Liver (tissue), 9 donors: Measurements from ENCODE around the gene PARD3B. TPM values are rescaled to one million over a fixed set of nuclear protein-coding genes. Genes with fewer than 3 reads are reported as not detected.

Source experiments
- DNase-seq: peaks from one replicate; pipeline ENCODE4 v3.0.0-alpha.2; 2017; ENCODE audit warnings: low spot score
- H3K27ac ChIP-seq, 2 donors: one replicate each; pipeline ENCODE4 v1.7.0; 2013; ENCODE audit warnings: inconsistent platforms in 2 of 2, low read length in 2 of 2, control low read depth in 1 of 2, low read depth in 1 of 2, mild to moderate bottlenecking in 1 of 2
- H3K27me3 ChIP-seq, 4 donors: one replicate each; pipeline versions ENCODE4 v1.6.1 to v1.7.0; 2013; ENCODE audit warnings: low read length in 3 of 4, inconsistent platforms in 1 of 4, mild to moderate bottlenecking in 1 of 4, moderate library complexity in 1 of 4; ENCODE audit not compliant: control insufficient read depth in 4 of 4, insufficient read depth in 4 of 4
- H3K36me3 ChIP-seq, 4 donors: one replicate each; pipeline versions ENCODE4 v1.6.1 to v1.7.0; 2013; ENCODE audit warnings: low read length in 3 of 4, mild to moderate bottlenecking in 3 of 4, low read depth in 1 of 4, moderate library complexity in 1 of 4; ENCODE audit not compliant: control insufficient read depth in 4 of 4, insufficient read depth in 3 of 4
- H3K4me1 ChIP-seq, 4 donors: one replicate each; pipeline versions ENCODE4 v1.6.1 to v1.7.0; 2013; ENCODE audit warnings: low read length in 3 of 4, mild to moderate bottlenecking in 3 of 4, moderate library complexity in 1 of 4; ENCODE audit not compliant: control insufficient read depth in 4 of 4, insufficient read depth in 4 of 4
- H3K4me3 ChIP-seq, 3 donors: one replicate each; pipeline versions ENCODE4 v1.6.1 to v1.7.0; 2013; ENCODE audit warnings: low read length in 3 of 3, control low read depth in 1 of 3, low read depth in 1 of 3, mild to moderate bottlenecking in 1 of 3
- H3K9ac ChIP-seq, 2 donors: one replicate each; pipeline ENCODE4 v1.7.0; 2013; ENCODE audit warnings: low read length in 2 of 2, mild to moderate bottlenecking in 2 of 2, moderate library complexity in 2 of 2, control low read depth in 1 of 2, low read depth in 1 of 2
- H3K9me3 ChIP-seq, 4 donors: one replicate each; pipeline versions ENCODE4 v1.6.1 to v1.7.0; 2013; ENCODE audit warnings: low read length in 3 of 4; ENCODE audit not compliant: control insufficient read depth in 4 of 4
- ATF3 ChIP-seq: IDR thresholded peaks from 2 replicates; pipeline ENCODE4 v1.6.1; 2016; ENCODE audit warnings: antibody characterized with exemption
- CTCF ChIP-seq: fragments of 150-350 bp; IDR thresholded peaks from 2 replicates; pipeline ENCODE4 v1.5.1; 2017; ENCODE audit warnings: improper control_type of control experiment, low read depth, low read length; ENCODE audit not compliant: missing input control
- EGR1 ChIP-seq, 2 donors: IDR thresholded peaks; 2 replicates each; pipeline ENCODE4 v1.6.1; 2016 to 2018; ENCODE audit warnings: antibody characterized with exemption in 2 of 2, low read depth in 2 of 2
- FOXA1 ChIP-seq: IDR thresholded peaks from 2 replicates; pipeline ENCODE4 v1.6.1; 2016; ENCODE audit warnings: antibody characterized with exemption
- FOXA2 ChIP-seq: IDR thresholded peaks from 2 replicates; pipeline ENCODE4 v1.6.1; 2016; ENCODE audit warnings: antibody characterized with exemption
- GABPA ChIP-seq, 2 donors: IDR thresholded peaks in 1 of 2; conservative IDR thresholded peaks in 1 of 2; 2 replicates each; pipeline ENCODE4 v1.6.1; 2016; ENCODE audit warnings: antibody characterized with exemption in 2 of 2, mild to moderate bottlenecking in 1 of 2, moderate library complexity in 1 of 2
- HNF4A ChIP-seq, 2 donors: conservative IDR thresholded peaks; 2 replicates each; pipeline ENCODE4 v1.6.1; 2016; ENCODE audit warnings: antibody characterized with exemption in 2 of 2, mild to moderate bottlenecking in 2 of 2
- HNF4G ChIP-seq: IDR thresholded peaks from 2 replicates; pipeline ENCODE4 v1.6.1; 2016; ENCODE audit warnings: antibody characterized with exemption
- JUND ChIP-seq, 2 donors: IDR thresholded peaks; 2 replicates each; pipeline ENCODE4 v1.6.1; 2016; ENCODE audit warnings: antibody characterized with exemption in 2 of 2
- MAX ChIP-seq: IDR thresholded peaks from 2 replicates; pipeline ENCODE4 v1.6.1; 2016; ENCODE audit warnings: antibody characterized with exemption
- NR2F2 ChIP-seq: IDR thresholded peaks from 2 replicates; pipeline ENCODE4 v1.6.1; 2016; ENCODE audit warnings: antibody characterized with exemption
- RAD21 ChIP-seq, 2 donors: IDR thresholded peaks; 2 replicates each; pipeline ENCODE4 v1.6.1; 2016; ENCODE audit warnings: antibody characterized with exemption in 2 of 2, mild to moderate bottlenecking in 2 of 2
- REST ChIP-seq: IDR thresholded peaks from 2 replicates; pipeline ENCODE4 v1.6.1; 2016; ENCODE audit warnings: antibody characterized with exemption, mild to moderate bottlenecking
- RXRA ChIP-seq, 2 donors: IDR thresholded peaks; 2 replicates each; pipeline ENCODE4 v1.6.1; 2017 to 2018; ENCODE audit warnings: antibody characterized with exemption in 2 of 2, mild to moderate bottlenecking in 1 of 2
- SP1 ChIP-seq: IDR thresholded peaks from 2 replicates; pipeline ENCODE4 v1.6.1; 2018; ENCODE audit warnings: antibody characterized with exemption, mild to moderate bottlenecking
- TAF1 ChIP-seq: conservative IDR thresholded peaks from 2 replicates; pipeline ENCODE4 v1.6.1; 2016; ENCODE audit warnings: antibody characterized with exemption, mild to moderate bottlenecking
- YY1 ChIP-seq: IDR thresholded peaks from 2 replicates; pipeline ENCODE4 v1.6.1; 2016; ENCODE audit warnings: antibody characterized with exemption, mild to moderate bottlenecking
- WGBS: extraction: QIAGEN DNeasy Blood & Tissue Kit; methylation state at CpG from one replicate; pipeline ENCODE4 v1.1.7; 2013; 5-methylcytosine and 5-hydroxymethylcytosine counted together
- polyA plus RNA-seq, 2 donors: library from polyadenylated mRNA; stranded (reverse) in 1 of 2; unstranded in 1 of 2; fragments of 200-250 nt in 1 of 2; fragments of >200 nt in 1 of 2; fragmentation: Nextera tagmentation in 1 of 2; extraction: Ambion mirVana in 1 of 2; gene quantifications; one replicate each; pipeline versions ENCODE4 v1.2.1 to v1.2.3, GENCODE V29; 2013 to 2015
- total RNA-seq, 2 donors: library from RNA; depleted of rRNA; stranded (reverse); fragments of >200 nt; gene quantifications; one replicate each; pipeline ENCODE4 v1.2.3, GENCODE V29; 2014
- TF ChIP-seq, protein P1 (sequence below): IDR thresholded peaks from 2 replicates; pipeline ENCODE4 v1.6.1; 2016; ENCODE audit warnings: antibody characterized with exemption
- donor health status: healthy.
- donor health status: healthy.
- donor health status: healthy.
- donor health status: healthy.
- donor health status: healthy.

PARD3B gene
- total and polyA plus RNA-seq, 4 donors: 1.1 to 10.3 (median 3.7) TPM

GRCh38 chr2:205650450-205650849 lies 1105.2 kb downstream of the PARD3B start:
- no peaks in the 10 kb centered on the region for H3K27me3 ChIP-seq
- DNase-seq: no peak
- H3K4me1 ChIP-seq: peaks cover 0 to 4% (median 1%) of the 10 kb centered on the region in 4 donors
- no peak overlapping the region for H3K4me3 ChIP-seq
- no peak overlapping the region for H3K27ac ChIP-seq
- no peaks in the 10 kb centered on the region for H3K9me3 ChIP-seq
- H3K9ac ChIP-seq: no peak overlapping the region
- H3K36me3 ChIP-seq: no peaks in the 10 kb centered on the region
- 83% methylated on average over 4 of the region's 4 CpGs for WGBS
- TF ChIP-seq NR2F2 (no peak), FOXA2 (no peak)

DNA sequence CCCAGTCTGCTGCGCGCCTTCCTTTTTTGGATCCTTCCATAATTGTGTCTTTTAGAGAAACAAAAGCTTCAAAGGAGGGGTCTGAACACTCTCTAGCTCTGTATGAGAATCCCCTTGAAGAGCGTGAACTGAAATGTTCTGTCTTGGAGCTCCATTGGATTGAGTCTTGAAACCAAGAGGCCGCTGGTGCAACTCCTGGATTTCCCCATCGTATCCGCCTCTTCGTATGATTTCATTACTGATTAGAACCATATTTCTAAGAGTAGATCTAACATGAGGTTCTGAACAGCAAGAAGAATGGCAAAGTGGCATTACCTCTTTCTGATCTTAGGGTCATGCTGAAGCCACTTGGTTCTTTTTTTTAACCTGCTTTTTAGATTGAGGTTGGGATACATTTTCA lies 1105.7 kb downstream of the PARD3B start:
- H3K9me3 ChIP-seq: no peaks in the 10 kb centered on the region
- DNase-seq: no peak
- no peak overlapping the region for H3K9ac ChIP-seq
- TF ChIP-seq, protein P1, sequence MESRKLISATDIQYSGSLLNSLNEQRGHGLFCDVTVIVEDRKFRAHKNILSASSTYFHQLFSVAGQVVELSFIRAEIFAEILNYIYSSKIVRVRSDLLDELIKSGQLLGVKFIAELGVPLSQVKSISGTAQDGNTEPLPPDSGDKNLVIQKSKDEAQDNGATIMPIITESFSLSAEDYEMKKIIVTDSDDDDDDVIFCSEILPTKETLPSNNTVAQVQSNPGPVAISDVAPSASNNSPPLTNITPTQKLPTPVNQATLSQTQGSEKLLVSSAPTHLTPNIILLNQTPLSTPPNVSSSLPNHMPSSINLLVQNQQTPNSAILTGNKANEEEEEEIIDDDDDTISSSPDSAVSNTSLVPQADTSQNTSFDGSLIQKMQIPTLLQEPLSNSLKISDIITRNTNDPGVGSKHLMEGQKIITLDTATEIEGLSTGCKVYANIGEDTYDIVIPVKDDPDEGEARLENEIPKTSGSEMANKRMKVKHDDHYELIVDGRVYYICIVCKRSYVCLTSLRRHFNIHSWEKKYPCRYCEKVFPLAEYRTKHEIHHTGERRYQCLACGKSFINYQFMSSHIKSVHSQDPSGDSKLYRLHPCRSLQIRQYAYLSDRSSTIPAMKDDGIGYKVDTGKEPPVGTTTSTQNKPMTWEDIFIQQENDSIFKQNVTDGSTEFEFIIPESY: no peak
- TF ChIP-seq YY1 (no peak), NR2F2 (no peak), FOXA2 (no peak), JUND (IDR thresholded peaks at IDR 0.05) (no peak), MAX (no peak), TAF1 (no peak), RAD21 (IDR thresholded peaks at IDR 0.05) (no peak), FOXA1 (no peak), ATF3 (no peak), SP1 (no peak), CTCF (no peak), EGR1 (IDR thresholded peaks at IDR 0.05; ENCODE audit: low read depth in 2 of 2) (no peak), RXRA (IDR thresholded peaks at IDR 0.05) (no peak), HNF4A (conservative IDR thresholded peaks at IDR 0.05) (no peak), HNF4G (no peak), GABPA (IDR thresholded peaks at IDR 0.05 in 1 of 2, conservative IDR thresholded peaks at IDR 0.05 in 1 of 2) (no peak), REST (no peak)
- H3K36me3 ChIP-seq: no peaks in the 10 kb centered on the region
- no peak overlapping the region for H3K4me3 ChIP-seq
- 99% methylated on average over 7 of the region's 7 CpGs for WGBS
- H3K27me3 ChIP-seq: no peaks in the 10 kb centered on the region
- peaks cover 0 to 4% (median 1%) of the 10 kb centered on the region in 4 donors for H3K4me1 ChIP-seq
- H3K27ac ChIP-seq: no peak overlapping the region
